ENCODE measurements around the gene CTNNBL1.

DNA sequence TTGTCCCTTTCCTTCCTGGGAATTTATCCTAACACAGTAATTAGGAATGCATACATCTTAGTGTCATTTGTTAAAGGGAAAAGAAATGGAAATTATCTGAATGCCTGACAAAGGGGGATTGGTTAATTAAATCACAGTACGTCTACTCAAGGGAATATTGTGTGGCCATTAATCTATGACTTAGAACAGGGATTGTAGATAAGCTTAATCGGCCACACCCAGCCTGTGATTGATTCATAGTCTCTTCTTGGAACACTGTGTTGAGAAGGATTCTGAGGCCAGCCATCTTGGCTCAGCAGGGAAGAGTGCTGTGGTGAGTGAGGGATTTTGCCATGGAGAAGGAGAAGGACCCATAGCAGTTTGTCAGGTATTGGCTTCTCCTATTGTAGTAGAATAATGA lies 50.5 kb downstream of the CTNNBL1 start:
- no peak for TF ChIP-seq EZH2 (IDR thresholded peaks at IDR 0.05; ENCODE audit: low read length, missing control alignments)
- TF ChIP-seq, protein P1, sequence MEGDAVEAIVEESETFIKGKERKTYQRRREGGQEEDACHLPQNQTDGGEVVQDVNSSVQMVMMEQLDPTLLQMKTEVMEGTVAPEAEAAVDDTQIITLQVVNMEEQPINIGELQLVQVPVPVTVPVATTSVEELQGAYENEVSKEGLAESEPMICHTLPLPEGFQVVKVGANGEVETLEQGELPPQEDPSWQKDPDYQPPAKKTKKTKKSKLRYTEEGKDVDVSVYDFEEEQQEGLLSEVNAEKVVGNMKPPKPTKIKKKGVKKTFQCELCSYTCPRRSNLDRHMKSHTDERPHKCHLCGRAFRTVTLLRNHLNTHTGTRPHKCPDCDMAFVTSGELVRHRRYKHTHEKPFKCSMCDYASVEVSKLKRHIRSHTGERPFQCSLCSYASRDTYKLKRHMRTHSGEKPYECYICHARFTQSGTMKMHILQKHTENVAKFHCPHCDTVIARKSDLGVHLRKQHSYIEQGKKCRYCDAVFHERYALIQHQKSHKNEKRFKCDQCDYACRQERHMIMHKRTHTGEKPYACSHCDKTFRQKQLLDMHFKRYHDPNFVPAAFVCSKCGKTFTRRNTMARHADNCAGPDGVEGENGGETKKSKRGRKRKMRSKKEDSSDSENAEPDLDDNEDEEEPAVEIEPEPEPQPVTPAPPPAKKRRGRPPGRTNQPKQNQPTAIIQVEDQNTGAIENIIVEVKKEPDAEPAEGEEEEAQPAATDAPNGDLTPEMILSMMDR (conservative IDR thresholded peaks at IDR 0.05 in 1 of 2, IDR thresholded peaks at IDR 0.05 in 1 of 2; ENCODE audit: low read depth in 1 of 2, low read length in 2 of 2) = no peak
